WI38 (cell line): ENCODE measurements around the gene USP5.
"Not testable (repeated sequence)": the region's sequence is repeated elsewhere in the genome, so short reads cannot be mapped to it uniquely, and the experiment has no call there.

Experiments used
- H3K4me3 ChIP-seq: 2 replicates; pipeline ENCODE4 v1.5.1; 2011; ENCODE audit warnings: low read depth, mild to moderate bottlenecking, control low read depth, low read length
- TF ChIP-seq, protein P1 (sequence below): IDR thresholded peaks from 2 replicates; pipeline ENCODE4 v1.5.1; 2012; ENCODE audit warnings: low read depth, mild to moderate bottlenecking, control low read depth, low read length

USP5 gene

GRCh38 chr12:6873094-6874014 is 21.4 kb downstream of the USP5 start, which contains the start of gene SPSB2:
TSS of gene SPSB2 (minus strand) at chr12:6873303. CDS start at chr12:6872901, 402 bp downstream.
- peak within 1 kb of the TSS; percentile 69 for H3K4me3 ChIP-seq
- TF ChIP-seq, protein P1, sequence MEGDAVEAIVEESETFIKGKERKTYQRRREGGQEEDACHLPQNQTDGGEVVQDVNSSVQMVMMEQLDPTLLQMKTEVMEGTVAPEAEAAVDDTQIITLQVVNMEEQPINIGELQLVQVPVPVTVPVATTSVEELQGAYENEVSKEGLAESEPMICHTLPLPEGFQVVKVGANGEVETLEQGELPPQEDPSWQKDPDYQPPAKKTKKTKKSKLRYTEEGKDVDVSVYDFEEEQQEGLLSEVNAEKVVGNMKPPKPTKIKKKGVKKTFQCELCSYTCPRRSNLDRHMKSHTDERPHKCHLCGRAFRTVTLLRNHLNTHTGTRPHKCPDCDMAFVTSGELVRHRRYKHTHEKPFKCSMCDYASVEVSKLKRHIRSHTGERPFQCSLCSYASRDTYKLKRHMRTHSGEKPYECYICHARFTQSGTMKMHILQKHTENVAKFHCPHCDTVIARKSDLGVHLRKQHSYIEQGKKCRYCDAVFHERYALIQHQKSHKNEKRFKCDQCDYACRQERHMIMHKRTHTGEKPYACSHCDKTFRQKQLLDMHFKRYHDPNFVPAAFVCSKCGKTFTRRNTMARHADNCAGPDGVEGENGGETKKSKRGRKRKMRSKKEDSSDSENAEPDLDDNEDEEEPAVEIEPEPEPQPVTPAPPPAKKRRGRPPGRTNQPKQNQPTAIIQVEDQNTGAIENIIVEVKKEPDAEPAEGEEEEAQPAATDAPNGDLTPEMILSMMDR, result no peak

GRCh38 chr12:6874015-6874368 is 22.0 kb downstream of the USP5 start:
- H3K4me3 ChIP-seq, result peak overlapping the region; percentile 69

DNA sequence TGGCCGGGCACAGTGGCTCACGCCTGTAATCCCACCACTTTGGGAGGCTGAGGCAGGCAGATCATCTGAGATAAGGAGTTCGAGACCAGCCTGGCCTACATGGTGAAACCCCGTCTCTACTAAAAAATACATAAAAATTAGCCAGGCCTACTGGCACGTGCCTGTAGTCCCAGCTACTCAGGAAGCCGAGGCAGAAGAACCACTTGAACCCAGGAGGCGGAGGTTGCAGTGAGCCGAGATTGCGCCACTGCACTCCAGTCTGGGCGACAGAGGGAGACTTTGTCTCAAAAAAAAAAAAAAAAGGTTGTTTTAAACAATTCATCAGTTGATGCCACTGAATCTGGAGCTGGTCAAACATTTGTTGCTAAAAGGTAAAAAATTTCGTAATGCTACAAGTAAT is 27.9 kb downstream of the USP5 start:
- H3K4me3 ChIP-seq, result not testable (repeated sequence)

DNA sequence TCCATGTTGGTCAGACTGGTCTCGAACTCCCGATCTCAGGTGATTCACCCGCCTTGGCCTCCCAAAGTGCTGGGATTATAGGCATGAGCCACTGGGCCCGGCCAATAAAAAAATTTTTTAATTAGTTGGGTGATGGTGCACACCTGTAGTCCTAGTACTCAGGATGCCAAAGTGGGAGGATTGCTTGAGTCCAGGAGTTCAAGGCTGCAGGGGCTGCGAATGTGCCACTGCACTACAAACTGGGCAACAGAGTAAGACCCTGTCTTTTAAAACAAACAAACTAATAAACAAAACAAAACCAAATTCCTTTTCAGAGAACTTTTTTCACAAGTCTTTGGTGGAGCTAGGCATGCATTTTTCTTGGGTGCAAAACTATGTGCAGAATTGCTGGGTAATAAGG is 31.3 kb downstream of the USP5 start:
- no peak overlapping the region for H3K4me3 ChIP-seq
- TF ChIP-seq, protein P1, result no peak

DNA sequence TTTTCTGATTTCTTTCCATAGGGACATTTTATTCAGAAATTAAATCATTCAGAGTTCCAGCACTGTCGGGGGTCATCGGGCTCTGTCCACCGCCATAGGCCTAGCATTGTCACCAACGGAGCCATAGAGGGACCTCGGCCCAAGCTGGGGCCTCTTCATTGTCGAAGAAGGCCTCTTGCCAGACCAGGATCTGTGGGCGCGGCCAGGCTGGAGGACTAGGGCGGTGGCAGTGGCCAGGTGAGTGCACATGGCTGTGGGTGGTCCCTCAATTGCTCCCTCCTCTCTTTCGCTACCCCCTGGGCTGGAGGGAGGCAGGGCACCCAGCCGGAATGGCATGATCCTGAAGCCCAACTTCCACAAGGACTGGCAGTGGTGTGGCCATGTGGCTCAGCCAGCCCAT is 31.7 kb downstream of the USP5 start:
- H3K4me3 ChIP-seq, result no peak overlapping the region
- TF ChIP-seq, protein P1, result no peak

DNA sequence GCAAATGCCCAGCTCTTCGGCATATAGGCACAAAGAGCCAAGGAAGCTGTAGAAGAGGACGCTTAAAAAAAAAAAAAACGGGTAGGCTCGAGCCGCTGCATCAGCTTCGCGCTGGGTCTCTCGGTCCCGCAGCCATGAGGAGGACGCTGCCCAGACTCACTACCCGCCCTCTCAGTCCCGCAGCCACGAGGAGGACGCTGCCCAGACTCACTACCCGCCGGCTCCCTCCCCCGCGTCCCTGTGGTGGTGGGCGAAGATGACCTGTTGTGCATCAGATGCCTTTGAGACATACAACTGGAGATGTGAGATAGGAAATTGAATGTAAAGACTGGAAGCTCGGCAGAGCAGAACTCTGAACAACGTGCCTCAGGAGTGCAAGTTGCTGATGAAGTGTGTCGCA is 32.6 kb downstream of the USP5 start:
- TF ChIP-seq, protein P1, result no peak

DNA sequence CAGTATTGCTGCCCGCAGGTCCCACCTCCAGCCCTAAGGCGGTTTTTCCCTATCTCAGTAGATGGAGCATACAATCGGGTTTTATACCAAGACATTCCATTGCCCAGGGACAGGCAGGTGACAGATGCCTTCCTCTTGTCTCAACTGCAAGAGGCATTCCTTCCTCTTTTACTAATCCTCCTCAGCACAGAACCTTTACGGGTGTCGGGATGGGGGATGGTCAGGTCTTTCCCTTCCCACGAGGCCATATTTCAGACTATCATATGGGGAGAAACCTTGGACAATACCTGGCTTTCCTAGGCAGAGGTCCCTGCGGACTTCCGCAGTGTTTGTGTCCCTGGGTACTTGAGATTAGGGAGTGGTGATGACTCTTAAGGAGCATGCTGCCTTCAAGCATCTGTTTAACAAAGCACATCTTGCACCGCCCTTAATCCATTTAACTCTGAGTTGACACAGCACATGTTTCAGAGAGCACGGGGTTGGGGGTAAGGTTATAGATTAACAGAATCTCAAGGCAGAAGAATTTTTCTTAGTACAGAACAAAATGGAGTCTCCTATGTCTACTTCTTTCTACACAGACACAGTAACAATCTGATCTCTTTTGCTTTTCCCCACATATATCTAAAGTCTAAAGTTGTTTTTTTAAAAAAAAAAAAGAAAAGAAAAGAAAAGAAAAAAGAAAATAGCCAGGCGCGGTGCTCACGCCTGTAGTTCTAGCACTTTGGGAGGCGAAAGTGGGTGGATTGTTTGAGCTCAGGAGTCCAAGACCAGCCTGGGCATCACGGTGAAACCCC is 34.5 kb downstream of the USP5 start:
- H3K4me3 ChIP-seq, result not testable (repeated sequence)

More for the DNA sequence above, 32.6 kb downstream of the USP5 start:
- no peak overlapping the region for H3K4me3 ChIP-seq

DNA sequence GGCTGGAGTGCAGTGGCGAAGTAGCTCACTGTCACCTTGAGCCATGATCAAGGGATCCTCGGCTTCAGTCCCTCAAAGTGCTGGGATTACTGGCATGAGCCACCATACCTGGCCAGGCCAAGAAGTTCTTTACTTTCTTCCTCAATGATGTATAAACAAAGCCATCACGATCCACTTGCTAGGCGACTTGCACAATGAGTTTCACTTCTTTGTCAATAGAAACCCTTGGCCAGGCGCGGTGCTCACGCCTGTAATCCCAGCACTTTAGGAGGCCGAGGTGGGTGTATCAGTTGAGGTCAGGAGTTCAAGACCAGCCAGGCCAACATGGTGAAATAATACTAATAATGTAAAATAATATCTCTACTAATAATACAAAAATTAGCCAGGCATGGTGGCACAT is 35.5 kb downstream of the USP5 start:
- no peak overlapping the region for H3K4me3 ChIP-seq
- TF ChIP-seq, protein P1, result no peak
